Measurements from ENCODE around the gene DCUN1D3.
"Not testable (repeated sequence)": the region's sequence is repeated elsewhere in the genome, so short reads cannot be mapped to it uniquely, and the experiment has no call there.

The DCUN1D3 gene

GRCh38 chr16:20887207-20887606 is 13.0 kb downstream of the DCUN1D3 start:
- no peak for DNase-seq (ENCODE audit: low read depth)

DNA sequence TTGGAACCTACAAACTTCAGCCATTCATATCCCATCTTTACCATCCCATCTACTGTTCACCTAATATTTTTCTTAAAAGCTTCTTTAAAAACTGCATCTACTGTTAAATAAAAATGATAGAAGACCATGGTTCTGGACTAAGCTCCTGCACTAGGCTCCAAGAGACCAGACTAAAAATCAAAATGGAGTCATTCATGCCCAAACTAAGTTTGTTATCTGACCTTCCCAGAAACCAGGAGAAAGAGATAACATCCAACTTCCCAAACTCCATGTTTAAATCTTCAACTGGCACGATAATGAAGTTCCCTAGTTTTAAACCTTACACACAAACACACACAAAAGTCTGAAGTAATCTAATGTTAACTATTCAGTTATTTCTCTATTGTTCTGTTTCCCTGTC is 13.8 kb downstream of the DCUN1D3 start:
- DNase-seq (ENCODE audit: low read depth) = no peak

DNA sequence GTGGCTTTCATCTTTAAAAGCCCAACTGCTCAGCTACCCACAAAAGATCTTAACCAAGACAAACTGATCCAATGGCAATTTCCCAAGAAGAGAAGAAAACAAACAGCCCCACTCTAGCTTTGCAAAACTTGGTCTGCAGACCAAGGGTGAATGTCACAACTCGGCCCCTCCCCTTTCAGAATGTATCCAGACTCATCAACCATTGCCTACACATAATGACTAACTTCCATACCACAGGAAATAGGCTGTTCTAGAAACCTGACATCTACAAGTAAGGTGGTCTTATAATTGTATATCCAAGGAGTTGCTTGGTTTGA is 16.0 kb downstream of the DCUN1D3 start:
- DNase-seq (ENCODE audit: low read depth) = no peak

GRCh38 chr16:20883554-20884239 is 16.5 kb downstream of the DCUN1D3 start:
- DNase-seq (ENCODE audit: low read depth) = no peak

- DNase-seq (ENCODE audit: low read depth) = no peak
These were observed 18.7 kb downstream of the DCUN1D3 start for GRCh38 chr16:20881503-20881878.

DNA sequence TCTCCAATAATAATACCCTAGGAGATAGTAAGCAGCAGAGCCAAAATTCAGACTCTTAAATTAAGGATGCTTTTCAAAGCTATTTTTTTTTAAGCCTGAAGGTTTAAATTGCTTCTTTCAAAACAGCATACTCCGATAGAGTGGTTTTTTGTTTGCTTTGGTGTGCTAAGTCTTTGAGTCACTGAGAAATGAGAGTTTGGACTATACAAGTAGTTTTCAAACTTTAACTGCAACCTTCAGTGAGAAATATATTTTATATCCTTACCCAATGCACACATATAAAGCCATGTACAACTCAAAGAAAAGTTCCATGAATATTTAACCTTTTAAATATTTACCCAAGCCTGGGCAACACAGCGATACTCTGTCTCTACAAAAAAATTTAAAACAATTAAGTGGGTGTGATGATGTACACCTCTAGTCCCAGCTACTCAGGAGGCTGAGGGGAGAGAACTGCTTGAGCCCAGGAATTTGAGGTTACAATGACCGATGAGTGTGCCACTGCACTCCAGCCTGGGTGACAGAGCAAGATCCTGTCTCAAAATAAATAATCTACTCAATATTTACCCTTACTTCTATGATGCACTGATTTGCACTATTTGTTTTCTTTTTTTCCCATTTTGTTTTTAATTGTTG is 19.2 kb downstream of the DCUN1D3 start:
- no peak for DNase-seq (ENCODE audit: low read depth)

- DNase-seq (ENCODE audit: low read depth) = no peak
These were observed 20.8 kb downstream of the DCUN1D3 start for GRCh38 chr16:20879175-20880040.

- DNase-seq (ENCODE audit: low read depth) = no peak
These were observed 21.4 kb downstream of the DCUN1D3 start for GRCh38 chr16:20878682-20879147.

- DNase-seq (ENCODE audit: low read depth) = no peak
These were observed 24.9 kb downstream of the DCUN1D3 start for GRCh38 chr16:20875355-20875650.

DNA sequence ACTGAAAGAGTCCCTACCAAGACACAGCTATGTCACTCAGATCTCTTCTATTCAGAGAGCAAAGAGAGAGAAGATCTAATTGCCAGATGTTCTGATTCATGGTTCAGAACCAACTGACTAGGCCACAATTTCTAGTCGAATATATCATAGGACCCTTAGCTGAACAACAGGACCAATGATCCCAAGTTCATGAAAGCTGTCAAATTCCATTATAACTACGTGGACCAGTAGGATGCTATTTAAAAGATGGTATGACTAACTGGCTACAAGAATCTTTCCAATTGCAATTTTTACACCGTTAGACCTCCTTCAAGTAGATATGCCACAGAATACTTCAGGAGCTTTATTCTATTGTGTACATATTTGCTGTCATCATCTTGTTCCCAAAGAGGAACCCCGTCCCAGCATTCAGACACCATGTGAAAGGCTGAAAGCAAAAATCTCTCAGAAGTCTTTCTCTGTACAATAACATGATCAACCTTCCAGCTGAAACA is 26.0 kb downstream of the DCUN1D3 start:
- no peak for DNase-seq (ENCODE audit: low read depth)

DNA sequence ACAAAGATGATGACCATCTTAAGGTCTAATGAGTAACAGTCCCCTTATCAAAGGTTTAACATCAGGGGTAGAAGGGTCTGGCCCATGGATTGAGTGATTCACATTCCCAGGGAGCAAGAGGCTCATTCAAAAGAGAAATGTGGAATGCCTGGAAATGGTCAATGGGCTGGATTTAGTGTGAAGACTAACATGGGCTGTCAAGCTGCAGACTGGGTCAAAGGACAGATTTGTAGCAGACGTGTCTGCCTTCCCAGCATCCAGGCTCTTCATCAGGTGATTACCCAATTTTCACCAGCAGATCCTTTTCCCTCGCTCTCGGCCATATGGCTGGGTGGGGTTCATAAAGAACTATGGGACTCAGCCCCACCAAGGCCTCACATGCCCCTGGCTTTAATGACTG is 26.8 kb downstream of the DCUN1D3 start:
- no peak for DNase-seq (ENCODE audit: low read depth)

- no peak for DNase-seq (ENCODE audit: low read depth)
These were observed 28.0 kb downstream of the DCUN1D3 start for GRCh38 chr16:20871941-20872815.

- DNase-seq (ENCODE audit: low read depth) = no peak
These were observed 28.9 kb downstream of the DCUN1D3 start for GRCh38 chr16:20871258-20871657.

DNA sequence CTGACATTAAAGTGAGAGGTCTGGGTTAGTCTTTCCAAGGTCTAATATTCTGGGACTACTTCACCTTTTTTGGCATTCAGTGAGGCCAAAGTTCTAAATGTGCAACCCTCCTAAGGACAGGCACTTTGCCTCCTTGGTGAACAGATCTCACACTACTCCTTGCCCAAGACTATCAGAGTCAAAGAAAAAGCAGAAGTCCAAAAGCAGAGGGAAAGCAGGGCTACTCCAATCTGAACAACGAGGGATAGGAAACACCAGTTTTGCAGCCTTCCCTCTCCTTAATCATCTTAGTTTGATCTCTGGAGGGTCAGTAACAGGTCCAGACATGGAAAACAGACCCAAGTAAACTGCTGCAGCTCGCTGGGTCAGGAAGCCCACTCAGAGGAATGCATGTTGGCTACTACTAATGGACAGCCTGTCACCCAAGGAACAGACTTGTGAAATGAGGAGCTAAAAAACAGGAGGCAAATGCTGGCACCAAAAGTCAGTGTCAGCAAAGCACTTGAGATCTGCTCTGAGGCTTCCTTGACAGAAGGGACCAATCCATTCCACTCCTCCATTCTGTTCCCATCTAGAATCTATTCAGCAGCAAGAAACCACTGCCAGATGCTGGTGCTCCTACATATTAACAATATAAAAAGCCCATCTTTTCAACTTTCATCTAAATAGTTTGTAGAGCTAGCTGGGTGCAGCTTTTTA is 29.9 kb downstream of the DCUN1D3 start:
- no peak for DNase-seq (ENCODE audit: low read depth)

DNA sequence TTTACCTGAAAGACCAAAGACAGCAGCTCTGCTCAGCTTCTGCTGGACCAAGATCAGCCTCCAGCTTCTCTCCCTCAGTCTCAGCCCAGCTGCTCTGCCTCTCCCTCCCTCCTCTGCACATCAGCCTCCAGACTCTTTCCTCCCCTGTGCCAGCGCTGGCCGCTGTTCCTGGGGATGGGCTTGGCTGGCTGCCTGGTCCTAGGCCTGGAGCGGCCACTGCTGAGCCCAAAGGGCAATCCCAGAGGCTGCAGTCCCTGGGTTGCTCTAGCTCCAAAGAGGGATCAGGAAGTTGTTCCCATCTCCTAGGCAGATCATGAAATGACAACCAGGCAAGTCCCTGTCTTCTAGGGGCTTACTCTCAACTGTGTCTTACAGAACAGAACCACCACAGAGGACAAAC is 31.3 kb downstream of the DCUN1D3 start:
- DNase-seq (ENCODE audit: low read depth) = no peak

DNA sequence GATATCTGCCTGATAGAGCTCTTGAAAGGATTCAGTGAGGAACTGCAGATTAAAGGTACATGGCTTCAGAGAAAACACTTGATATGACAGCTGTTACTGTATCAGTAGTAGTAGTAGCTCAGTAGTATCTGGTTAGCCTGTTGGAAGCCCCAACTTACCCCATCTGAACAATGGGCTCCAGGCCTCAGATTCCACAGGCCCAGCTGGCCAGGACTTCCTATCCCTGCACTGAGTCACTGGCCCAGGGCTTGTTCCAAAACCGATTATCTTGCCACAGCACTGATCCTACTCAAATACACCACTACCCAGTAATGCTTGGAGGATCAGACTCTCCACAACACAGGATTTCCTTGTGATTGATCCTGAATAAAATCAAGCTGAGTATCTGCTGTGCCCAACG is 32.6 kb downstream of the DCUN1D3 start:
- no peak for DNase-seq (ENCODE audit: low read depth)

DNA sequence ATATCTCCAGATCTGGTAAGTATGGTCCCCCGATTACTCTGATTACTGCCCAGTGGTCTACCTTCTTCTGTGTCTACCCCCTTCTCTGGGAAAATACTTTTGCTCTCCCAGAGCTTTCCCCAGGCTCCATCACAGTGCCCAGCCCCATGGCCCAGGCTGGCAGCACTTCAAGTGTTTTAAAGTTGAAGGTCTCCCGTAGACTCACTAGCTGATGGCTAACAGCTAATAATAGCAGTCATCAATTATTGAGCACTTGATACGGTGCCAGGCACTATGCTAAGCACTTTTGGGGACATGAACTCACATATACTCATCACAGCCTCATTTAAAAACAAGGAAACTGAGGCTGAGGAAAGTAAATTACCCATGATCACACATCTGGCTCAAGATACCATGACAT is 33.4 kb downstream of the DCUN1D3 start:
- no peak for DNase-seq (ENCODE audit: low read depth)

DNA sequence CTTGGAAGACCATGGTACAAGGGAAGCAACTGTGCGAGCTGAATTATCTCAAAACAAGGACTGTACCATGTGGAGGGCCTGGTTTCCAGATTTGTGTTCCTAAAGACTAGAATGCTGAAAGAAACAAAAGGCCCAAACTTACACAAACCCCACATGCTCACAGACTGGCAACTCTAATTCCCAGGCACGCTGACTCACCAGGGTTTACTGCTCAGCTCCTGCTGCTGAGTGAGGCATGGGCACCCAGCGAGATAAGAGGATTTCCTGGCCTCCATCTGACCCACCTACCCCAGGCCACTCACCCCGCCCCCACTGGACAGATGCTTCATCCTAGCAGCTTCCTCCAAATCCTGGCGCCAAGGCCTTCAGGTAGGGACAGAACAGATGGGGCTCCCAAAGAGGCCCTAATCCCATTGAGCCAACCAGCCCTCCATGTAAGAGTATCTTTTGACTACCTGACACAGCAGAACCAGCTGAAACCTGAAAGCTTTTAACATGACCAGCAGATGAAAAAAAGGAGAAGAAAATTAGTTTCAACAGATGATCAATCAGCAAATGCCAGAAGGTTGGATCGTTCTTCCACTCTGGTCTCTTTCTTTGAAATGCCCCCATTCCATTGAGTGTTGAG is 33.9 kb downstream of the DCUN1D3 start:
- DNase-seq (ENCODE audit: low read depth) = no peak

DNA sequence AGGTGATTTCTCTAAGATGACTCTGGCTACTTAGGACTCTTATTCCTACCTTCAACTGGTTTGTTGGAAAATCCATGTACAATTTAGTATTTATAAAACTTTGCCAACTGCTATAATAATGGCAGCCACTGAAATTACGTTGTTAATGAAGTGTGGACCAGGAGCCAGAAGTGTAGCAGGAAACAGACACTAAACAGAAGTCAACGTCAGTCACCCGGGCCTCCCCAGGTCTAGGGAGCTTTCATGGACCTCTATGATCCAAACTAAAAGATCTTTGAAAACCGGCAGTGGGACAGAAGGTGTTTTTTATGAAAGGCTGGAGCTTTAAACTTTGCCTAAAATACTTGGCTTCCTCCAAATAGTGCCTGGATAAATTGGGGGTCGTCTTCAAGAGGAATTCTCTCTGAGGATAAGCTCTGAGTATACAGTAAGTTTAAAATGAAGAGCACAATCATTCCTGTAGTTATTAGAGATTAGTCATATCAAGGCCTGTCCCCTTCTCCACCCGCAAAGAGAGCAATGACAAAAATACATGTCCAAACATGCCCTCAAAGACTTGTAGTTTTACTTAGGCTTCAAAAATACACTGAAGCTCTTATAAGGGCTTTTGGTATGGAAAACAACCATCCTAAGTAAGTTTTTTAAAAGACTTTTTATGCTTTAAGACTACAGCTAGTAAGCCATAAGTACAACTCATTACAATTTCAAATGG is 34.6 kb downstream of the DCUN1D3 start:
- DNase-seq (ENCODE audit: low read depth) = no peak

DNA sequence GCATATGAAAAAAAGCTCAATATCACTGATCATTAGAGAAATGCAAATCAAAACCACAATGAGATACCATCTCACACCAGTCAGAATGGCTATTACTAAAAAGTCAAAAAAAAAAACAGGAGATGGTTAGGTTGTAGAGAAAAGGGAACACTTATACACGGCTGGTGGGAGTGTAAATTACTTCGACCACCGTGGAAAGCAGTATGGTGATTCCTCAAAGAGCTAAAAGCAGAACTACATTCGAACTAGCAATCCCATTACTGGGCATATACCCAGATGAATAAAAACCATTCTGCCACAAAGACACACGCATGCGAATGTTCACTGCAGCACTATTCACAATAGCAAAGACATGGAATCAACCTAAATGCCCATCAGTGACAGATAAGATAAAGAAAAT is 35.8 kb downstream of the DCUN1D3 start:
- not testable (repeated sequence) for DNase-seq (ENCODE audit: low read depth)

All from stimulated activated CD8-positive, alpha-beta memory T cell treated with anti-CD3 and anti-CD28 coated beads, Interleukin-7, amount 100 ng/mL, for 24 hours (primary cell).